ENCODE measurements around the gene WBP2NL.

The WBP2NL gene

DNA sequence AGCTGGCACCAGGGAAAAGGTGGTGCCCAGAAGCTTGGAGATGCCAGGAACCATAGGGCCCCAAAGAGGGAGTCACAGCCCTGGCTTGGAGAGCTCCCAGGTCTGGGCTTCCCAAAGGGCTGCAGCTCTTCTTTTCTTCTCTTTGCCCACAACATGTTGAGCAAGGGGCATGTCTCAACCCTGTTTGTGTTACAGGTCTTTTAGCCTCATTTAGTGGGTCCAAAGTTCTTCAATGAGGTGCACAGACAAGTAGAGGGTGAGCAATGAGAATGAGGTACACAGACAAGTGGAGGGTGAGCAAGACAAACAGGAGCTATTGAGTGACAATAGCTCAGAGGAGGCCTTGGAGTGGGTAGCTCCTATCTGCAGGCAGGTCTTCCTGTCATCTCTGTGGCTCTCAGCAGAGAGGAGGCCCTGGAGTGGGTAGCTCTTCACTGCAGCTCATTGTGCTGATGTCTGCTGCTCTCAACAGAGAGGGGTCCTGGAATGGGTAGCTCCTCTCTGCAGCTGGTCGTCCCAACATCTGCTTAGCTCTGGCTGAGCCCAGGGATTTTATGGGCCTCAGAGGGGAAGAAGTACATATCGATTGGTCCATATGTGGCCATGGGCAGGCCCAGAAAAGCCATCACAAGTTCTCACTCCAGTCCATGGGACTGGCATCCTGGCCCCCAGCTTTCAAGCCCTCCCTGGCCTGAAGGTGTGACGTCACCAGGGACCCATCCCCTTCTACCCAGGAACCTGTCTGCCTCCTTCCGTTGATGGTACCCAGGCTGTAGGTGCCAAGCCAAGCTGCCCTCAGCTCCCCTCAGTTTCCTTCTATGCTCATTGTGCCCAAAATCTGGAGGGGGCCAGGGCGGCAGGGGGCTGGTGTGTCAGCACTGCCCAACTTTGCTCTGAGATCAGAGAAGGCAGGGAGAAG, 34.9 kb downstream of the WBP2NL start:
- Histone ChIP-seq H3K27me3 (replicated peaks; ENCODE audit: insufficient read depth, low read length) (no peaks in the 10 kb centered on the region), H3K9me3 (replicated peaks; ENCODE audit: insufficient read depth, low read length) (no peaks in the 10 kb centered on the region)

DNA sequence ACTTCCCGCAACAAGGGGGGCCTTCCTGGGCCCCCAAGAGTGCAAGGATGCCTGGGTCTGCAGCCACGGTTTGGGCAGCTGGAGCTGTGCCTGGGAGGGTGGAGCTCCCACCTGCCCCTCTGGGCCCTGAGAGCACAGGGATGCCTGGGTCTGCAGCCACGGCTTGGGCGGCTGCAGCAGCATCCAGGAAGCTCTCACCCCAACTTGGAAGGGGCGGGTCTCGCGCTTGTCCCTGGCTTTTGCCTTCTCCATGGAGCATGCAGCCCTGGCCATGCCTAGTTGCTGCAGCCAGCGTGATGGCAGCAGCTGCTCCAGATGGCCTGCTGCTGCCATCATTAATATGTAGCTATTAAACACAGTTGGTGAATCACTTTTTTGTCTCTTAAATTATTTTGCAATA, 36.7 kb downstream of the WBP2NL start:
- H3K27me3 ChIP-seq (replicated peaks; ENCODE audit: insufficient read depth, low read length): no peaks in the 10 kb centered on the region
- no peak overlapping the region for H3K4me3 ChIP-seq (ENCODE audit: low read length)
- no peaks in the 10 kb centered on the region for H4K20me1 ChIP-seq (ENCODE audit: insufficient read depth, low read length)
- H3K36me3 ChIP-seq (replicated peaks; ENCODE audit: insufficient read depth, low read length): no peaks in the 10 kb centered on the region
- no peaks in the 10 kb centered on the region for H3K9me2 ChIP-seq (replicated peaks; ENCODE audit: insufficient read depth, low read length)
- H3K4me1 ChIP-seq (ENCODE audit: low read length): peaks cover 17% of the 10 kb centered on the region
- DNase-seq: no peak
- no peak overlapping the region for H3K9ac ChIP-seq (ENCODE audit: low read length)
- H3K79me2 ChIP-seq (ENCODE audit: low read length): no peaks in the 10 kb centered on the region
- H3K27ac ChIP-seq (ENCODE audit: low read length): no peak overlapping the region
- H3K4me2 ChIP-seq (ENCODE audit: low read depth, low read length): no peak overlapping the region
- H3F3A ChIP-seq (ENCODE audit: insufficient read depth, low read length): peaks cover 10% of the 10 kb centered on the region
- no peak overlapping the region for H2AFZ ChIP-seq (ENCODE audit: low read length)
- H3K9me3 ChIP-seq (replicated peaks; ENCODE audit: insufficient read depth, low read length): no peaks in the 10 kb centered on the region
- TF ChIP-seq, protein P1, sequence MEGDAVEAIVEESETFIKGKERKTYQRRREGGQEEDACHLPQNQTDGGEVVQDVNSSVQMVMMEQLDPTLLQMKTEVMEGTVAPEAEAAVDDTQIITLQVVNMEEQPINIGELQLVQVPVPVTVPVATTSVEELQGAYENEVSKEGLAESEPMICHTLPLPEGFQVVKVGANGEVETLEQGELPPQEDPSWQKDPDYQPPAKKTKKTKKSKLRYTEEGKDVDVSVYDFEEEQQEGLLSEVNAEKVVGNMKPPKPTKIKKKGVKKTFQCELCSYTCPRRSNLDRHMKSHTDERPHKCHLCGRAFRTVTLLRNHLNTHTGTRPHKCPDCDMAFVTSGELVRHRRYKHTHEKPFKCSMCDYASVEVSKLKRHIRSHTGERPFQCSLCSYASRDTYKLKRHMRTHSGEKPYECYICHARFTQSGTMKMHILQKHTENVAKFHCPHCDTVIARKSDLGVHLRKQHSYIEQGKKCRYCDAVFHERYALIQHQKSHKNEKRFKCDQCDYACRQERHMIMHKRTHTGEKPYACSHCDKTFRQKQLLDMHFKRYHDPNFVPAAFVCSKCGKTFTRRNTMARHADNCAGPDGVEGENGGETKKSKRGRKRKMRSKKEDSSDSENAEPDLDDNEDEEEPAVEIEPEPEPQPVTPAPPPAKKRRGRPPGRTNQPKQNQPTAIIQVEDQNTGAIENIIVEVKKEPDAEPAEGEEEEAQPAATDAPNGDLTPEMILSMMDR (IDR thresholded peaks at IDR 0.05; ENCODE audit: low read length): no peak
- TF ChIP-seq EZH2phosphoT487 (IDR thresholded peaks at IDR 0.05; ENCODE audit: low read length): no peak
- TF ChIP-seq EZH2 (optimal IDR thresholded peaks at IDR 0.05; ENCODE audit: low read depth, low read length): no peak

More for the DNA sequence above, 34.9 kb downstream of the WBP2NL start:
- TF ChIP-seq, protein P1 (IDR thresholded peaks at IDR 0.05; ENCODE audit: low read length): no peak
- TF ChIP-seq EZH2phosphoT487 (IDR thresholded peaks at IDR 0.05; ENCODE audit: low read length): no peak
- no peak for TF ChIP-seq EZH2 (optimal IDR thresholded peaks at IDR 0.05; ENCODE audit: low read depth, low read length)
- Histone ChIP-seq H3K27ac (ENCODE audit: low read length) (no peak overlapping the region), H3K4me3 (ENCODE audit: low read length) (no peak overlapping the region), H3K4me2 (ENCODE audit: low read depth, low read length) (no peak overlapping the region), H3K9ac (ENCODE audit: low read length) (no peak overlapping the region), H3K9me2 (replicated peaks; ENCODE audit: insufficient read depth, low read length) (no peaks in the 10 kb centered on the region), H3K79me2 (ENCODE audit: low read length) (no peaks in the 10 kb centered on the region), H3F3A (ENCODE audit: insufficient read depth, low read length) (peaks cover 10% of the 10 kb centered on the region), H3K36me3 (replicated peaks; ENCODE audit: insufficient read depth, low read length) (no peaks in the 10 kb centered on the region), H2AFZ (ENCODE audit: low read length) (no peak overlapping the region), H4K20me1 (ENCODE audit: insufficient read depth, low read length) (no peaks in the 10 kb centered on the region), H3K4me1 (ENCODE audit: low read length) (peaks cover 18% of the 10 kb centered on the region)
- no peak for DNase-seq

DNA sequence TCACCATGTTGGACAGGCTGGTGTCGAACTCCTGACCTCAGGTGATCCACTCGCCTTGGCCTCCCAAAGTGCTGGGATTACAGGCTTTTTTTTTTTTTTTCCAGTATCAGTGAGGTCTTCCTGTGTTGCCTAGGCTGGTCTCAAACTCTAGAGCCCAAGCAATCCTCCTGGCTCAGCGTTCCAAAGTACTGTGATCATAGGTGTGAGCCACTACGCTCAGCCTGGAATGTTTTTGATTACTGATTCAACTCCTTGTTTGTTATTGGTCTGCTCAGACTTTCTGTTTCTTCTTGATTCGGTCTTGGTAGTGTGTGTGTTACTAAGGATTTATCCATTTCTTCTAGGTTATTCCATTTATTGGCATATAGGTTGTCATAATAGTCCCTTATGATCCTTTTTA, 40.7 kb downstream of the WBP2NL start:
- H3K79me2 ChIP-seq (ENCODE audit: low read length): no peaks in the 10 kb centered on the region
- TF ChIP-seq EZH2 (optimal IDR thresholded peaks at IDR 0.05; ENCODE audit: low read depth, low read length) (no peak), EZH2phosphoT487 (IDR thresholded peaks at IDR 0.05; ENCODE audit: low read length) (no peak)
- TF ChIP-seq, protein P1 (IDR thresholded peaks at IDR 0.05; ENCODE audit: low read length): no peak
- H3K4me1 ChIP-seq (ENCODE audit: low read length): no peaks in the 10 kb centered on the region
- no peak overlapping the region for H2AFZ ChIP-seq (ENCODE audit: low read length)
- H4K20me1 ChIP-seq (ENCODE audit: insufficient read depth, low read length): no peaks in the 10 kb centered on the region
- H3K4me3 ChIP-seq (ENCODE audit: low read length): no peak overlapping the region
- no peaks in the 10 kb centered on the region for H3K36me3 ChIP-seq (replicated peaks; ENCODE audit: insufficient read depth, low read length)
- no peak overlapping the region for H3K4me2 ChIP-seq (ENCODE audit: low read depth, low read length)
- no peaks in the 10 kb centered on the region for H3F3A ChIP-seq (ENCODE audit: insufficient read depth, low read length)
- no peak for DNase-seq
- no peaks in the 10 kb centered on the region for H3K27me3 ChIP-seq (replicated peaks; ENCODE audit: insufficient read depth, low read length)
- H3K9ac ChIP-seq (ENCODE audit: low read length): no peak overlapping the region
- H3K9me2 ChIP-seq (replicated peaks; ENCODE audit: insufficient read depth, low read length): no peaks in the 10 kb centered on the region
- no peak overlapping the region for H3K27ac ChIP-seq (ENCODE audit: low read length)
- no peaks in the 10 kb centered on the region for H3K9me3 ChIP-seq (replicated peaks; ENCODE audit: insufficient read depth, low read length)
